HUES64 (cell line): ENCODE results near the gene DOC2B.
"Not testable (repeated sequence)": the region's sequence is repeated elsewhere in the genome, so short reads cannot be mapped to it uniquely, and the experiment has no call there.

Experiments used
- H3K27ac ChIP-seq: 2 replicates; pipeline ENCODE4 v1.7.0; 2013; ENCODE audit warnings: low read depth, low read length, inconsistent platforms
- H3K27me3 ChIP-seq: 2 replicates; pipeline ENCODE4 v1.6.1; 2013; ENCODE audit warnings: mild to moderate bottlenecking, low read length; ENCODE audit not compliant: insufficient read depth
- H3K36me3 ChIP-seq: 2 replicates; pipeline ENCODE4 v1.6.1; 2013; ENCODE audit warnings: mild to moderate bottlenecking, low read length; ENCODE audit not compliant: insufficient read depth
- H3K4me1 ChIP-seq: 2 replicates; pipeline ENCODE4 v1.6.1; 2013; ENCODE audit warnings: mild to moderate bottlenecking, low read length, moderate library complexity; ENCODE audit not compliant: insufficient read depth
- H3K4me3 ChIP-seq: 2 replicates; pipeline ENCODE4 v1.5.1; 2013; ENCODE audit warnings: mild to moderate bottlenecking, low read length, moderate library complexity
- H3K9ac ChIP-seq: 2 replicates; pipeline ENCODE4 v1.6.1; 2013; ENCODE audit warnings: mild to moderate bottlenecking, low read depth, low read length
- H3K9me3 ChIP-seq: 2 replicates; pipeline ENCODE4 v1.6.1; 2013; ENCODE audit warnings: low read depth, low read length; ENCODE audit not compliant: insufficient read depth
- WGBS: fragments of 150-250, 120-280 bp; methylation state at CpG from one replicate; pipeline ENCODE4 v1.1.7; 2013; ENCODE audit warnings: missing lambda C conversion rate; 5-methylcytosine and 5-hydroxymethylcytosine counted together

The DOC2B gene

GRCh38 chr17:207775-208174, 26.3 kb upstream of the DOC2B start:
- peaks cover 3% of the 10 kb centered on the region; the same call in 1 of the 2 replicates for H3K27me3 ChIP-seq
- no peak overlapping the region for H3K4me3 ChIP-seq
- no peaks in the 10 kb centered on the region for H3K4me1 ChIP-seq
- H3K9ac ChIP-seq, result no peak overlapping the region
- H3K36me3 ChIP-seq, result 0 out of 2 replicates have a peak, but pooled peaks cover 3% of the 10 kb centered on the region
- WGBS, result 96% methylated on average over 8 of the region's 8 CpGs
- no peaks in the 10 kb centered on the region for H3K9me3 ChIP-seq
- no peak overlapping the region for H3K27ac ChIP-seq

GRCh38 chr17:206941-207560, 25.6 kb upstream of the DOC2B start:
- Histone ChIP-seq H3K4me3 (no peak overlapping the region), H3K9ac (no peak overlapping the region), H3K9me3 (no peaks in the 10 kb centered on the region), H3K36me3 (0 out of 2 replicates have a peak, but pooled peaks cover 3% of the 10 kb centered on the region), H3K4me1 (no peaks in the 10 kb centered on the region), H3K27ac (no peak overlapping the region), H3K27me3 (peaks cover 3% of the 10 kb centered on the region; the same call in 1 of the 2 replicates)
- 82% methylated on average over 37 of the region's 37 CpGs for WGBS

GRCh38 chr17:206484-206883, 25.0 kb upstream of the DOC2B start:
- H3K9ac ChIP-seq, H3K36me3 ChIP-seq, H3K4me3 ChIP-seq, H3K27me3 ChIP-seq, H3K27ac ChIP-seq, H3K4me1 ChIP-seq, H3K9me3 ChIP-seq: not testable (repeated sequence)
- WGBS, result 95% methylated on average over 27 of the region's 27 CpGs

- H3K4me1 ChIP-seq, result no peaks in the 10 kb centered on the region
- no peak overlapping the region for H3K9ac ChIP-seq
- 95% methylated on average over 6 of the region's 6 CpGs for WGBS
- peaks cover 3% of the 10 kb centered on the region; the same call in 1 of the 2 replicates for H3K27me3 ChIP-seq
- no peaks in the 10 kb centered on the region for H3K9me3 ChIP-seq
- no peak overlapping the region for H3K4me3 ChIP-seq
- no peaks in the 10 kb centered on the region for H3K36me3 ChIP-seq
- no peak overlapping the region for H3K27ac ChIP-seq
These were observed 24.4 kb upstream of the DOC2B start for GRCh38 chr17:205817-206216.

- H3K27ac ChIP-seq, result no peak overlapping the region
- H3K27me3 ChIP-seq, result peaks cover 3% of the 10 kb centered on the region; the same call in 1 of the 2 replicates
- no peak overlapping the region for H3K9ac ChIP-seq
- H3K4me3 ChIP-seq, result no peak overlapping the region
- 75% methylated on average over 10 of the region's 10 CpGs for WGBS
- no peaks in the 10 kb centered on the region for H3K36me3 ChIP-seq
- H3K9me3 ChIP-seq, result no peaks in the 10 kb centered on the region
- H3K4me1 ChIP-seq, result no peaks in the 10 kb centered on the region
These were observed 23.8 kb upstream of the DOC2B start for GRCh38 chr17:205148-205669.

- H3K27me3 ChIP-seq, result peaks cover 3% of the 10 kb centered on the region; the same call in 1 of the 2 replicates
- no peak overlapping the region for H3K4me3 ChIP-seq
- no peaks in the 10 kb centered on the region for H3K36me3 ChIP-seq
- H3K4me1 ChIP-seq, result no peaks in the 10 kb centered on the region
- H3K9me3 ChIP-seq, result no peaks in the 10 kb centered on the region
- WGBS, result 66% methylated on average over 10 of the region's 11 CpGs
- H3K27ac ChIP-seq, result no peak overlapping the region
- no peak overlapping the region for H3K9ac ChIP-seq
These were observed 23.1 kb upstream of the DOC2B start for GRCh38 chr17:204427-205147.

GRCh38 chr17:202501-202951, 21.1 kb upstream of the DOC2B start:
- Histone ChIP-seq H3K27ac (no peak overlapping the region), H3K27me3 (no peaks in the 10 kb centered on the region), H3K36me3 (no peaks in the 10 kb centered on the region), H3K4me3 (no peak overlapping the region), H3K9me3 (no peaks in the 10 kb centered on the region), H3K9ac (no peak overlapping the region), H3K4me1 (peaks cover 8% of the 10 kb centered on the region; the same call in 1 of the 2 replicates)
- WGBS, result 86% methylated on average over 23 of the region's 23 CpGs

- H3K27ac ChIP-seq, H3K9me3 ChIP-seq, H3K9ac ChIP-seq, H3K4me3 ChIP-seq, H3K27me3 ChIP-seq, H3K36me3 ChIP-seq, H3K4me1 ChIP-seq: not testable (repeated sequence)
- 91% methylated on average over 8 of the region's 13 CpGs for WGBS
These were observed 20.3 kb upstream of the DOC2B start for GRCh38 chr17:201736-202135.

- not testable (repeated sequence) for H3K4me1 ChIP-seq, H3K36me3 ChIP-seq, H3K4me3 ChIP-seq, H3K27ac ChIP-seq, H3K9me3 ChIP-seq, H3K9ac ChIP-seq, H3K27me3 ChIP-seq
- WGBS, result 93% methylated on average over 5 of the region's 16 CpGs
These were observed 19.8 kb upstream of the DOC2B start for GRCh38 chr17:201257-201656.

GRCh38 chr17:200586-200985, 19.1 kb upstream of the DOC2B start:
- H3K27ac ChIP-seq, result no peak overlapping the region
- no peak overlapping the region for H3K9ac ChIP-seq
- no peaks in the 10 kb centered on the region for H3K36me3 ChIP-seq
- 61% methylated on average over 10 of the region's 10 CpGs for WGBS
- H3K9me3 ChIP-seq, result no peaks in the 10 kb centered on the region
- no peaks in the 10 kb centered on the region for H3K27me3 ChIP-seq
- peaks cover 8% of the 10 kb centered on the region; the same call in 1 of the 2 replicates for H3K4me1 ChIP-seq
- no peak overlapping the region for H3K4me3 ChIP-seq

- no peak overlapping the region for H3K9ac ChIP-seq
- no peak overlapping the region for H3K4me3 ChIP-seq
- H3K27me3 ChIP-seq, result no peaks in the 10 kb centered on the region
- H3K27ac ChIP-seq, result no peak overlapping the region
- WGBS, result 57% methylated on average over 14 of the region's 14 CpGs
- peaks cover 8% of the 10 kb centered on the region; the same call in 1 of the 2 replicates for H3K4me1 ChIP-seq
- no peaks in the 10 kb centered on the region for H3K36me3 ChIP-seq
- no peaks in the 10 kb centered on the region for H3K9me3 ChIP-seq
These were observed 18.5 kb upstream of the DOC2B start for GRCh38 chr17:199806-200545.
